IMR-90 (cell line): ENCODE data around the gene TTBK2.

Experiments
- CEBPB ChIP-seq: IDR thresholded peaks from 2 replicates; pipeline ENCODE4 v1.6.1; 2012; ENCODE audit warnings: low read depth, low read length, improper control_type of control experiment
- CHD1 ChIP-seq: IDR thresholded peaks from 2 replicates; pipeline ENCODE4 v1.6.1; 2012; ENCODE audit warnings: low read depth, low read length, improper control_type of control experiment
- FOS ChIP-seq: fragments of 150-350 bp; IDR thresholded peaks from 2 replicates; pipeline ENCODE4 v1.6.1; 2016; ENCODE audit warnings: low read depth, low read length
- MXI1 ChIP-seq: IDR thresholded peaks from 2 replicates; pipeline ENCODE4 v1.6.1; 2012; ENCODE audit warnings: low read depth, mild to moderate bottlenecking, low read length, moderate library complexity, borderline replicate concordance
- NFE2L2 ChIP-seq: fragments of 150-350 bp; IDR thresholded peaks from 2 replicates; pipeline ENCODE4 v1.6.1; 2016; ENCODE audit warnings: low read depth, mild to moderate bottlenecking, low read length
- POLR2A ChIP-seq: IDR thresholded peaks from 2 replicates; pipeline ENCODE4 v1.6.1; 2012; ENCODE audit warnings: mild to moderate bottlenecking, low read depth, low read length
- RAD21 ChIP-seq: IDR thresholded peaks from 2 replicates; pipeline ENCODE4 v1.6.1; 2012; ENCODE audit warnings: low read length, improper control_type of control experiment
- RCOR1 ChIP-seq: IDR thresholded peaks from 2 replicates; pipeline ENCODE4 v1.6.1; 2012; ENCODE audit warnings: mild to moderate bottlenecking, low read length, improper control_type of control experiment; ENCODE audit not compliant: insufficient replicate concordance
- RFX5 ChIP-seq: IDR thresholded peaks from 2 replicates; pipeline ENCODE4 v1.8.0; 2012; ENCODE audit warnings: low read depth, mild to moderate bottlenecking, low read length, moderate library complexity
- SMC3 ChIP-seq: fragments of 150-350 bp; IDR thresholded peaks from 2 replicates; pipeline ENCODE4 v1.6.1; 2016; ENCODE audit warnings: low read depth, mild to moderate bottlenecking, antibody characterized with exemption, low read length, moderate library complexity
- TF ChIP-seq, protein P1 (sequence below): conservative IDR thresholded peaks from 2 replicates; pipeline ENCODE4 v1.5.1; 2012; ENCODE audit warnings: mild to moderate bottlenecking, low read depth, low read length, improper control_type of control experiment
- TF ChIP-seq, protein P2 (sequence below): fragments of 150-350 bp; IDR thresholded peaks from 2 replicates; pipeline ENCODE4 v1.6.1; 2016; ENCODE audit warnings: low read depth, mild to moderate bottlenecking, low read length, moderate library complexity, borderline replicate concordance

DNA sequence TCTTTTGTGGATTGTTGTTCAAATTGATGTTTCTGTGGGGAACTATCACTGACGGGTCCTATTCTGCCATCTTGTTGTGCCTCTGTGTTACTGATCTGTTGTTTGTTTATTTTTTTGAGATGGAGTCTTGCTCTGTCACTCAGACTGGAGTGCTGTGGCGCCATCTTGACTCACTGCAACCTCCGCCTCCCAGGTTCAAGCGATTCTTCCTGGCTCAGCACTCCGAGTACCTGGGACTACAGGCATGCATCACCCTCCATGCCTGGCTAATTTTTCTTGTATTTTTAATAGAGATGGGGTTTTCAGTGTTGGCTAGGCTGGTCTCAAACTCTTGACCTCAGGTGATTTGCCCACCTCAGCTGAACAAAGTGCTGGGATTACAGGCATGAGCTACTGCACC, 215.2 kb downstream of the TTBK2 start:
- TF ChIP-seq POLR2A (no peak), CEBPB (no peak), RCOR1 (no peak), RAD21 (no peak), NFE2L2 (no peak), FOS (no peak), SMC3 (no peak), RFX5 (no peak), MXI1 (no peak), CHD1 (no peak)
- TF ChIP-seq, protein P1, sequence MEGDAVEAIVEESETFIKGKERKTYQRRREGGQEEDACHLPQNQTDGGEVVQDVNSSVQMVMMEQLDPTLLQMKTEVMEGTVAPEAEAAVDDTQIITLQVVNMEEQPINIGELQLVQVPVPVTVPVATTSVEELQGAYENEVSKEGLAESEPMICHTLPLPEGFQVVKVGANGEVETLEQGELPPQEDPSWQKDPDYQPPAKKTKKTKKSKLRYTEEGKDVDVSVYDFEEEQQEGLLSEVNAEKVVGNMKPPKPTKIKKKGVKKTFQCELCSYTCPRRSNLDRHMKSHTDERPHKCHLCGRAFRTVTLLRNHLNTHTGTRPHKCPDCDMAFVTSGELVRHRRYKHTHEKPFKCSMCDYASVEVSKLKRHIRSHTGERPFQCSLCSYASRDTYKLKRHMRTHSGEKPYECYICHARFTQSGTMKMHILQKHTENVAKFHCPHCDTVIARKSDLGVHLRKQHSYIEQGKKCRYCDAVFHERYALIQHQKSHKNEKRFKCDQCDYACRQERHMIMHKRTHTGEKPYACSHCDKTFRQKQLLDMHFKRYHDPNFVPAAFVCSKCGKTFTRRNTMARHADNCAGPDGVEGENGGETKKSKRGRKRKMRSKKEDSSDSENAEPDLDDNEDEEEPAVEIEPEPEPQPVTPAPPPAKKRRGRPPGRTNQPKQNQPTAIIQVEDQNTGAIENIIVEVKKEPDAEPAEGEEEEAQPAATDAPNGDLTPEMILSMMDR: no peak
- TF ChIP-seq, protein P2, sequence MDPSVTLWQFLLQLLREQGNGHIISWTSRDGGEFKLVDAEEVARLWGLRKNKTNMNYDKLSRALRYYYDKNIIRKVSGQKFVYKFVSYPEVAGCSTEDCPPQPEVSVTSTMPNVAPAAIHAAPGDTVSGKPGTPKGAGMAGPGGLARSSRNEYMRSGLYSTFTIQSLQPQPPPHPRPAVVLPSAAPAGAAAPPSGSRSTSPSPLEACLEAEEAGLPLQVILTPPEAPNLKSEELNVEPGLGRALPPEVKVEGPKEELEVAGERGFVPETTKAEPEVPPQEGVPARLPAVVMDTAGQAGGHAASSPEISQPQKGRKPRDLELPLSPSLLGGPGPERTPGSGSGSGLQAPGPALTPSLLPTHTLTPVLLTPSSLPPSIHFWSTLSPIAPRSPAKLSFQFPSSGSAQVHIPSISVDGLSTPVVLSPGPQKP: no peak
